Activated naive CD4-positive, alpha-beta T cell treated with anti-CD3 and anti-CD28 coated beads, Interleukin-2, amount 50 U/mL, for 72 hours (primary cell): ENCODE results near the gene CFAP410. TPM values are rescaled to one million over a fixed set of nuclear protein-coding genes. Genes with fewer than 3 reads are reported as not detected.

Experiments used
- ATAC-seq, 2 donors: fragments of 150-1000 bp; cut with Tn5 transposase; 2 replicates each; pipeline ENCODE4 v1.10.0; 2021; ENCODE audit warnings: mild to moderate bottlenecking in 2 of 2, moderate library complexity in 2 of 2
- DNase-seq, 2 donors: peaks; one replicate each; pipeline ENCODE4 v3.0.0; 2021 to 2022; ENCODE audit warnings: low spot score in 2 of 2
- H3K27ac Mint-ChIP-seq, 2 donors: one replicate each; pipeline ENCODE4 v1.8.0; 2022; ENCODE audit warnings: mild to moderate bottlenecking in 2 of 2, mixed read lengths in 2 of 2
- H3K36me3 Mint-ChIP-seq, 2 donors: one replicate each; pipeline ENCODE4 v1.8.0; 2022; ENCODE audit warnings: mixed read lengths in 2 of 2
- H3K9me3 Mint-ChIP-seq, 2 donors: one replicate each; pipeline ENCODE4 v1.8.0; 2022; ENCODE audit warnings: mixed read lengths in 2 of 2
- total RNA-seq, 2 donors: library from RNA; stranded (reverse); gene quantifications; one replicate each; pipeline ENCODE4 v1.2.3, GENCODE V29; 2022

Gene CFAP410
- total RNA-seq, 2 donors from 2014 or later = 16.5 to 17.3 TPM

- no peak overlapping the region for H3K27ac Mint-ChIP-seq
- H3K36me3 Mint-ChIP-seq = no peaks in the 10 kb centered on the region
- no peak for DNase-seq
- ATAC-seq = peak; percentile 2 to 6
- no peaks in the 10 kb centered on the region for H3K9me3 Mint-ChIP-seq
Measured at GRCh38 chr21:44318489-44319285, 20.5 kb downstream of the CFAP410 start.

GRCh38 chr21:44317871-44318270 is 21.3 kb downstream of the CFAP410 start:
- Mint-ChIP-seq H3K36me3 (no peaks in the 10 kb centered on the region), H3K27ac (no peak overlapping the region), H3K9me3 (no peaks in the 10 kb centered on the region)
- no peak for ATAC-seq
- DNase-seq = no peak

- DNase-seq (no peak), ATAC-seq (no peak)
- no peaks in the 10 kb centered on the region for H3K9me3 Mint-ChIP-seq
- H3K27ac Mint-ChIP-seq = no peak overlapping the region
- H3K36me3 Mint-ChIP-seq = no peaks in the 10 kb centered on the region
Measured at GRCh38 chr21:44317241-44317782, 21.9 kb downstream of the CFAP410 start.

- Mint-ChIP-seq H3K36me3 (peaks cover 0 to under 1% of the 10 kb centered on the region in 2 donors), H3K27ac (peak overlapping the region in 1 of 2 donors; percentile 62), H3K9me3 (no peaks in the 10 kb centered on the region)
- DNase-seq = no peak
- ATAC-seq = no peak
Measured at GRCh38 chr21:44316277-44316900, 22.8 kb downstream of the CFAP410 start.

- no peak for ATAC-seq
Measured at GRCh38 chr21:44315691-44316203, 23.4 kb downstream of the CFAP410 start.

GRCh38 chr21:44314561-44314960 is 24.6 kb downstream of the CFAP410 start:
- no peaks in the 10 kb centered on the region for H3K9me3 Mint-ChIP-seq
- peaks cover 0 to 7% of the 10 kb centered on the region in 2 donors for H3K36me3 Mint-ChIP-seq
- H3K27ac Mint-ChIP-seq = peak overlapping the region in 1 of 2 donors; percentile 46
- ATAC-seq = no peak
- DNase-seq = no peak

More at GRCh38 chr21:44315691-44316203, 23.4 kb downstream of the CFAP410 start:
- peaks cover 0 to 7% of the 10 kb centered on the region in 2 donors for H3K36me3 Mint-ChIP-seq
- H3K9me3 Mint-ChIP-seq = no peaks in the 10 kb centered on the region
- DNase-seq = no peak
- H3K27ac Mint-ChIP-seq = peak overlapping the region in 1 of 2 donors; percentile 62

GRCh38 chr21:44314128-44314527 is 25.1 kb downstream of the CFAP410 start:
- Mint-ChIP-seq H3K9me3 (no peaks in the 10 kb centered on the region), H3K36me3 (peaks cover 0 to 7% of the 10 kb centered on the region in 2 donors), H3K27ac (peak overlapping the region in 1 of 2 donors; percentile 46)
- DNase-seq (no peak), ATAC-seq (no peak)

GRCh38 chr21:44313451-44313850 is 25.7 kb downstream of the CFAP410 start:
- DNase-seq = no peak
- Mint-ChIP-seq H3K9me3 (no peaks in the 10 kb centered on the region), H3K36me3 (peaks cover 0 to 7% of the 10 kb centered on the region in 2 donors), H3K27ac (peak overlapping the region; percentile 46 to 60)
- no peak for ATAC-seq

- H3K27ac Mint-ChIP-seq = no peak overlapping the region
- ATAC-seq (no peak), DNase-seq (no peak)
- H3K36me3 Mint-ChIP-seq = peaks cover 0 to 11% of the 10 kb centered on the region in 2 donors
- no peaks in the 10 kb centered on the region for H3K9me3 Mint-ChIP-seq
Measured at GRCh38 chr21:44312716-44313115, 26.5 kb downstream of the CFAP410 start.

- no peak overlapping the region for H3K27ac Mint-ChIP-seq
- no peaks in the 10 kb centered on the region for H3K9me3 Mint-ChIP-seq
- ATAC-seq = no peak
- H3K36me3 Mint-ChIP-seq = peaks cover 0 to 13% of the 10 kb centered on the region in 2 donors
- no peak for DNase-seq
Measured at GRCh38 chr21:44312089-44312488, 27.1 kb downstream of the CFAP410 start.

GRCh38 chr21:44310628-44311507 is 28.3 kb downstream of the CFAP410 start:
- no peaks in the 10 kb centered on the region for H3K9me3 Mint-ChIP-seq
- H3K27ac Mint-ChIP-seq = peak overlapping the region in 1 of 2 donors; percentile 83
- H3K36me3 Mint-ChIP-seq = peaks cover 0 to 13% of the 10 kb centered on the region in 2 donors
- ATAC-seq = no peak
- no peak for DNase-seq

- ATAC-seq (no peak), DNase-seq (no peak)
- Mint-ChIP-seq H3K36me3 (peaks cover 0 to 13% of the 10 kb centered on the region in 2 donors), H3K9me3 (no peaks in the 10 kb centered on the region), H3K27ac (peak overlapping the region in 1 of 2 donors; percentile 2)
Measured at GRCh38 chr21:44306936-44307704, 32.1 kb downstream of the CFAP410 start.

GRCh38 chr21:44305691-44306090 is 33.5 kb downstream of the CFAP410 start:
- peaks cover 0 to 6% of the 10 kb centered on the region in 2 donors for H3K36me3 Mint-ChIP-seq
- H3K27ac Mint-ChIP-seq = no peak overlapping the region
- H3K9me3 Mint-ChIP-seq = no peaks in the 10 kb centered on the region
- no peak for DNase-seq
- no peak for ATAC-seq

- Mint-ChIP-seq H3K27ac (peak overlapping the region; percentile 67 to 74), H3K36me3 (peaks cover 0 to 6% of the 10 kb centered on the region in 2 donors), H3K9me3 (no peaks in the 10 kb centered on the region)
- DNase-seq (peak in 1 of 2 donors; percentile 42), ATAC-seq (peak in 1 of 2 donors; percentile 40)
Measured at GRCh38 chr21:44304877-44305293, 34.3 kb downstream of the CFAP410 start.

GRCh38 chr21:44304011-44304616 is 35.1 kb downstream of the CFAP410 start:
- Mint-ChIP-seq H3K9me3 (no peaks in the 10 kb centered on the region), H3K27ac (no peak overlapping the region), H3K36me3 (peaks cover 0 to 6% of the 10 kb centered on the region in 2 donors)
- no peak for ATAC-seq
- no peak for DNase-seq
